OCI-LY3 (cell line): ENCODE measurements around the gene GOSR1.
"Not testable (repeated sequence)": the region's sequence is repeated elsewhere in the genome, so short reads cannot be mapped to it uniquely, and the experiment has no call there.

Experiments used
- H2AFZ ChIP-seq: fragments of 200-600, 300-600 bp; shearing (Covaris generic); 2 replicates; pipeline ENCODE4 v1.6.0; 2014; ENCODE audit warnings: antibody characterized with exemption, low read depth, low read length
- H3K27ac ChIP-seq: fragments of 200-600, 300-600 bp; sonication (generic); 2 replicates; pipeline ENCODE4 v1.5.1; 2014; ENCODE audit warnings: mild to moderate bottlenecking, low read length, moderate library complexity, mixed read lengths
- H3K27me3 ChIP-seq: fragments of 200-600, 300-600 bp; sonication (generic); 2 replicates; pipeline ENCODE4 v1.6.1; 2014; ENCODE audit warnings: low read depth, low read length, mixed read lengths
- H3K36me3 ChIP-seq: fragments of 200-600, 300-600 bp; sonication (generic); replicated peaks from 2 replicates; pipeline ENCODE3; 2014; ENCODE audit warnings: low read depth, low read length, mixed read lengths
- H3K4me1 ChIP-seq: fragments of 300-600, 200-600 bp; sonication (generic); 2 replicates; pipeline ENCODE4 v1.6.1; 2014; ENCODE audit warnings: low read length, mixed read lengths
- H3K4me2 ChIP-seq: fragments of 200-600, 300-600 bp; sonication (generic); 2 replicates; pipeline ENCODE4 v1.6.1; 2014; ENCODE audit warnings: low read length, mixed read lengths
- H3K4me3 ChIP-seq: fragments of 300-600, 200-600 bp; sonication (generic); 2 replicates; pipeline ENCODE4 v1.5.1; 2014; ENCODE audit warnings: antibody characterized with exemption, mild to moderate bottlenecking, low read length, moderate library complexity
- H3K79me2 ChIP-seq: fragments of 300-600, 200-600 bp; shearing (Covaris generic); 2 replicates; pipeline ENCODE4 v1.6.1; 2014; ENCODE audit warnings: mild to moderate bottlenecking, low read length, mixed read lengths
- H3K9ac ChIP-seq: fragments of 300-600, 200-600 bp; shearing (Covaris generic); 2 replicates; pipeline ENCODE4 v1.6.0; 2014; ENCODE audit warnings: mild to moderate bottlenecking, low read length, moderate library complexity
- H3K9me3 ChIP-seq: fragments of 200-600, 300-600 bp; shearing (Covaris generic); 2 replicates; pipeline ENCODE4 v1.6.1; 2014; ENCODE audit warnings: low read length, mixed read lengths; ENCODE audit not compliant: insufficient read depth
- H4K20me1 ChIP-seq: fragments of 200-600, 300-600 bp; sonication (generic); 2 replicates; pipeline ENCODE4 v1.6.1; 2016; ENCODE audit warnings: low read length, mixed read lengths; ENCODE audit not compliant: insufficient read depth
- CTCF ChIP-seq: fragments of 200-600, 300-600 bp; sonication (generic); IDR thresholded peaks from 2 replicates; pipeline ENCODE4 v1.5.1; 2014; ENCODE audit warnings: antibody characterized with exemption, low read length, low read depth
- EZH2phosphoT487 ChIP-seq: fragments of 200-600 bp; shearing (Covaris generic); IDR thresholded peaks from 2 replicates; pipeline ENCODE4 v1.6.1; 2018; ENCODE audit warnings: antibody characterized with exemption, mixed run types, low read depth

The GOSR1 gene

GRCh38 chr17:30541802-30542201, 64.6 kb downstream of the GOSR1 start:
- Histone ChIP-seq H3K9ac (no peak overlapping the region), H3K36me3 (no peaks in the 10 kb centered on the region), H3K9me3 (no peaks in the 10 kb centered on the region), H2AFZ (no peak overlapping the region), H3K4me1 (no peaks in the 10 kb centered on the region), H3K27ac (no peak overlapping the region), H4K20me1 (no peaks in the 10 kb centered on the region), H3K27me3 (no peaks in the 10 kb centered on the region), H3K4me3 (no peak overlapping the region), H3K4me2 (no peak overlapping the region), H3K79me2 (no peaks in the 10 kb centered on the region)
- TF ChIP-seq EZH2phosphoT487: no peak
- no peak for TF ChIP-seq CTCF

GRCh38 chr17:30543456-30543855, 66.2 kb downstream of the GOSR1 start:
- Histone ChIP-seq H3K9me3 (no peaks in the 10 kb centered on the region), H3K79me2 (no peaks in the 10 kb centered on the region)
- TF ChIP-seq CTCF: no peak
- no peak for TF ChIP-seq EZH2phosphoT487

GRCh38 chr17:30545024-30545423, 67.8 kb downstream of the GOSR1 start:
- Histone ChIP-seq H3K9ac (no peak overlapping the region), H3K36me3 (no peaks in the 10 kb centered on the region), H3K27ac (no peak overlapping the region), H3K27me3 (no peaks in the 10 kb centered on the region), H3K79me2 (no peaks in the 10 kb centered on the region), H4K20me1 (no peaks in the 10 kb centered on the region), H3K4me3 (no peak overlapping the region), H3K4me1 (no peaks in the 10 kb centered on the region), H2AFZ (no peak overlapping the region), H3K9me3 (no peaks in the 10 kb centered on the region), H3K4me2 (no peak overlapping the region)
- no peak for TF ChIP-seq CTCF
- no peak for TF ChIP-seq EZH2phosphoT487

More at GRCh38 chr17:30543456-30543855, 66.2 kb downstream of the GOSR1 start:
- Histone ChIP-seq H3K4me3 (no peak overlapping the region), H4K20me1 (no peaks in the 10 kb centered on the region), H3K9ac (no peak overlapping the region), H3K4me1 (no peaks in the 10 kb centered on the region), H3K4me2 (no peak overlapping the region), H3K27ac (no peak overlapping the region), H3K36me3 (no peaks in the 10 kb centered on the region), H3K27me3 (no peaks in the 10 kb centered on the region), H2AFZ (no peak overlapping the region)

- no peak overlapping the region for H3K4me3 ChIP-seq
- H3K36me3 ChIP-seq: no peaks in the 10 kb centered on the region
- no peaks in the 10 kb centered on the region for H3K79me2 ChIP-seq
- no peak overlapping the region for H3K9ac ChIP-seq
- no peak overlapping the region for H3K4me2 ChIP-seq
- no peak overlapping the region for H2AFZ ChIP-seq
- no peaks in the 10 kb centered on the region for H3K27me3 ChIP-seq
- no peak for TF ChIP-seq CTCF
- TF ChIP-seq EZH2phosphoT487: no peak
- H3K4me1 ChIP-seq: peaks cover 9% of the 10 kb centered on the region
- no peaks in the 10 kb centered on the region for H3K9me3 ChIP-seq
- no peaks in the 10 kb centered on the region for H4K20me1 ChIP-seq
- no peak overlapping the region for H3K27ac ChIP-seq
These were observed 70.8 kb downstream of the GOSR1 start for GRCh38 chr17:30547778-30548573.

DNA sequence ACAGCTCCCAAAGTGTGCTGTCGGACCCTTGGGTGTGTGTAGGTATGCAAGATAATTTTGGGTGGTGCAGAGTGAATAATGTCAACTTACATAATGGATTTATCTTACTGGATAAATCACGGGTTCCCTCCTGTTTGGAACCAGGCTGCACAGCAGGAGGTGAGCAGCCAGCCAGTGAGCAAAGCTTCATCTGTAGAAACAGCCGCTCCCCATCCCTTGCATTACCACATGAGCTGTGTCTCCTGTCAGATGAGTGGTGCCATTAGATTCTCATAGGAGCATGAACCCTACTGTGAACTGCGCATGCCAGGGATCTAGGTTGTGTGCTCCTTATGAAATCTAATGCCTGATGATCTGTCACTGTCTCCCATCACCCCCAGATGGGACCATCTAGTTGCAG, 72.0 kb downstream of the GOSR1 start:
- H3K4me3 ChIP-seq, H2AFZ ChIP-seq: not testable (repeated sequence)

More for the DNA sequence above, 72.0 kb downstream of the GOSR1 start:
- not testable (repeated sequence) for H3K4me2 ChIP-seq, H3K9ac ChIP-seq, H4K20me1 ChIP-seq, H3K36me3 ChIP-seq, H3K27me3 ChIP-seq, H3K4me1 ChIP-seq, H3K79me2 ChIP-seq, H3K27ac ChIP-seq, H3K9me3 ChIP-seq
